Measurements from ENCODE around the gene NUP205.

- no peak for TF ChIP-seq EZH2 (IDR thresholded peaks at IDR 0.05; ENCODE audit: borderline replicate concordance, insufficient read depth, low read length, poor library complexity, severe bottlenecking)
- TF ChIP-seq CTCF (IDR thresholded peaks at IDR 0.05; ENCODE audit: poor library complexity, severe bottlenecking) = no peak
- no peak for TF ChIP-seq SMC3 (conservative IDR thresholded peaks at IDR 0.05; ENCODE audit: poor library complexity)
- TF ChIP-seq POLR2AphosphoS5 (IDR thresholded peaks at IDR 0.05) = no peak
Observed at GRCh38 chr7:135509589-135509838, 48.2 kb upstream of the NUP205 start.
